ENCODE measurements around the gene CD52. TPM values are rescaled to one million over a fixed set of nuclear protein-coding genes. Genes with fewer than 3 reads are reported as not detected.

Gene CD52
- total RNA-seq, 2 experiments from 2014 or later = 129 to 141 TPM

- H3K36me3 Mint-ChIP-seq (ENCODE audit: low read depth) = no peaks in the 10 kb centered on the region
- no peak overlapping the region for H3K27ac Mint-ChIP-seq
- no peaks in the 10 kb centered on the region for H3K27me3 Mint-ChIP-seq (ENCODE audit: low read depth)
- intact Hi-C loops (cut with micrococcal nuclease) = no loop called here
- H3K4me1 Mint-ChIP-seq (ENCODE audit: low read depth) = no peaks in the 10 kb centered on the region
- CTCF ChIA-PET = no interaction called here
- no peak for DNase-seq
- H3K4me3 Mint-ChIP-seq = no peak overlapping the region
- H3K9me3 Mint-ChIP-seq = no peaks in the 10 kb centered on the region
These were observed 26.6 kb downstream of the CD52 start for GRCh38 chr1:26344147-26344920.

GRCh38 chr1:26345718-26346117 is 28.0 kb downstream of the CD52 start:
- Mint-ChIP-seq H3K9me3 (no peaks in the 10 kb centered on the region), H3K27me3 (ENCODE audit: low read depth) (no peaks in the 10 kb centered on the region), H3K4me3 (no peak overlapping the region), H3K36me3 (ENCODE audit: low read depth) (no peaks in the 10 kb centered on the region), H3K27ac (no peak overlapping the region), H3K4me1 (ENCODE audit: low read depth) (no peaks in the 10 kb centered on the region)
- intact Hi-C loops (cut with micrococcal nuclease) = no loop called here
- no peak for DNase-seq
- CTCF ChIA-PET = interaction anchor here (0.7 kb wide), 1 partner anchor 70 kb away, joined by 3 read pairs; no protein-coding TSS in a partner anchor

GRCh38 chr1:26346274-26347033 is 28.7 kb downstream of the CD52 start:
- H3K36me3 Mint-ChIP-seq (ENCODE audit: low read depth) = no peaks in the 10 kb centered on the region
- CTCF ChIA-PET = interaction anchor here (0.7 to 2.4 kb wide), 3 partner anchors 18 to 71 kb away, joined by 3 to 5 read pairs (median 3); no protein-coding TSS in a partner anchor
- no peaks in the 10 kb centered on the region for H3K9me3 Mint-ChIP-seq
- H3K27ac Mint-ChIP-seq = no peak overlapping the region
- H3K4me3 Mint-ChIP-seq = no peak overlapping the region
- H3K27me3 Mint-ChIP-seq (ENCODE audit: low read depth) = no peaks in the 10 kb centered on the region
- no peaks in the 10 kb centered on the region for H3K4me1 Mint-ChIP-seq (ENCODE audit: low read depth)
- no peak for DNase-seq
- intact Hi-C loops (cut with micrococcal nuclease) = no loop called here

- DNase-seq = no peak
- H3K27me3 Mint-ChIP-seq (ENCODE audit: low read depth) = no peaks in the 10 kb centered on the region
- intact Hi-C loops (cut with micrococcal nuclease) = no loop called here
- H3K9me3 Mint-ChIP-seq = no peaks in the 10 kb centered on the region
- no peaks in the 10 kb centered on the region for H3K4me1 Mint-ChIP-seq (ENCODE audit: low read depth)
- H3K4me3 Mint-ChIP-seq = no peak overlapping the region
- no peak overlapping the region for H3K27ac Mint-ChIP-seq
- H3K36me3 Mint-ChIP-seq (ENCODE audit: low read depth) = no peaks in the 10 kb centered on the region
- CTCF ChIA-PET = no interaction called here
These were observed 31.6 kb downstream of the CD52 start for GRCh38 chr1:26349188-26349876.

GRCh38 chr1:26349877-26350244 is 32.1 kb downstream of the CD52 start:
- CTCF ChIA-PET = no interaction called here
- intact Hi-C loops (cut with micrococcal nuclease) = no loop called here
- no peak overlapping the region for H3K4me3 Mint-ChIP-seq

GRCh38 chr1:26350343-26350700 is 32.6 kb downstream of the CD52 start:
- H3K4me3 Mint-ChIP-seq = no peak overlapping the region
- no peaks in the 10 kb centered on the region for H3K27me3 Mint-ChIP-seq (ENCODE audit: low read depth)
- no peak overlapping the region for H3K27ac Mint-ChIP-seq
- DNase-seq = no peak
- H3K36me3 Mint-ChIP-seq (ENCODE audit: low read depth) = no peaks in the 10 kb centered on the region
- intact Hi-C loops (cut with micrococcal nuclease) = no loop called here
- H3K4me1 Mint-ChIP-seq (ENCODE audit: low read depth) = no peaks in the 10 kb centered on the region
- H3K9me3 Mint-ChIP-seq = no peaks in the 10 kb centered on the region
- CTCF ChIA-PET = no interaction called here

More at GRCh38 chr1:26349877-26350244, 32.1 kb downstream of the CD52 start:
- H3K9me3 Mint-ChIP-seq = no peaks in the 10 kb centered on the region
- no peak for DNase-seq
- H3K36me3 Mint-ChIP-seq (ENCODE audit: low read depth) = no peaks in the 10 kb centered on the region
- H3K4me1 Mint-ChIP-seq (ENCODE audit: low read depth) = no peaks in the 10 kb centered on the region
- no peak overlapping the region for H3K27ac Mint-ChIP-seq
- no peaks in the 10 kb centered on the region for H3K27me3 Mint-ChIP-seq (ENCODE audit: low read depth)

DNA sequence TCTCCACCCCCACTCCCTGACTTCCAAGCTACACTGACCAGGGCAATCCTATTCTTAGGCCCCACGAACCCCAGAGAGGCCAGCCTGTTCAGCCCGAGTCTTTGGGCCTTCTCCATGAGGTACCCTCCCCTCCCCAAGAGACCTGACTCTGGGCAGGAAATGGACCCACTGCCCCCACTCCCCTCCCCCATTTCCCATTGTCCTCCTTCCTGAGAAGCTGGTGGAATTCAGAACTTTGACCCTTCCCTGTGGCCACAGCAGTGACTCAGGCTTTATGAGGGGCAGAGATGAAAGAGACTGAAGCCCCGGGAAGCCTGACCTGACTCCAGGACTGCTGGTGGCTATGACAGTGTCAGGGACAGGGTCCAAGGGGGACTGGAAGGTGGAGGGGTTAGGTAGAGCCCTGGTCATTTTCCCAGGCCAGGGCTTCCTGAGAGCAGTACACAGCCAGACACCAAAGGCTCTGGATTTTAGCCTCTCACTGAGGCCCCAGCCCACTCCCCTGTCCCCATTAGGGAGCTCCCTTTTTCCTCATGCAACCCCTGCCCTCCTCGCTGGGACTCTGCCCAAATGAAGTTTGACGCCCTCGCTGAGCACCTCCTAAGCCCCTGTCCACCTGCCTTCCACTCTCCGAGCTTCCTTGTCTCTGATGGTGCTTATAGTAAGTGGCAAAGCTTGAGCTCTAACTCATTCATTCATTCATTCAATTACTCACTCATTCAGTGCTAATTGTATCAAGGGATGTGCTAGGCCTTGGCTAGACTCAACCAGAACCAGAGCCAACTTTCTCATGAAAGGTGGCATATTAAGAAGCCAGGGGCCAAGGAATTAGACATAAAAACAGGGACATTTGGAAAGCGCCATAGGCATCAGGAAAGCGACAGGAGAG is 33.2 kb downstream of the CD52 start:
- no peaks in the 10 kb centered on the region for H3K9me3 Mint-ChIP-seq
- CTCF ChIA-PET = no interaction called here

GRCh38 chr1:26351590-26352337 is 34.0 kb downstream of the CD52 start:
- CTCF ChIA-PET = no interaction called here
- Mint-ChIP-seq H3K9me3 (no peaks in the 10 kb centered on the region), H3K36me3 (ENCODE audit: low read depth) (no peaks in the 10 kb centered on the region), H3K4me1 (ENCODE audit: low read depth) (no peaks in the 10 kb centered on the region), H3K27me3 (ENCODE audit: low read depth) (no peaks in the 10 kb centered on the region), H3K27ac (no peak overlapping the region), H3K4me3 (no peak overlapping the region)
- no peak for DNase-seq
- intact Hi-C loops (cut with micrococcal nuclease) = no loop called here

More for the DNA sequence above, 33.2 kb downstream of the CD52 start:
- Mint-ChIP-seq H3K4me1 (ENCODE audit: low read depth) (no peaks in the 10 kb centered on the region), H3K4me3 (no peak overlapping the region), H3K36me3 (ENCODE audit: low read depth) (no peaks in the 10 kb centered on the region), H3K27ac (no peak overlapping the region), H3K27me3 (ENCODE audit: low read depth) (no peaks in the 10 kb centered on the region)
- intact Hi-C loops (cut with micrococcal nuclease) = no loop called here
- DNase-seq = no peak

- DNase-seq = no peak
- H3K9me3 Mint-ChIP-seq = no peaks in the 10 kb centered on the region
- H3K27ac Mint-ChIP-seq = no peak overlapping the region
- CTCF ChIA-PET = no interaction called here
- no peak overlapping the region for H3K4me3 Mint-ChIP-seq
- H3K36me3 Mint-ChIP-seq (ENCODE audit: low read depth) = no peaks in the 10 kb centered on the region
- intact Hi-C loops (cut with micrococcal nuclease) = no loop called here
- H3K27me3 Mint-ChIP-seq (ENCODE audit: low read depth) = no peaks in the 10 kb centered on the region
- no peaks in the 10 kb centered on the region for H3K4me1 Mint-ChIP-seq (ENCODE audit: low read depth)
These were observed 34.6 kb downstream of the CD52 start for GRCh38 chr1:26352338-26352679.

- no peak for DNase-seq
- no peaks in the 10 kb centered on the region for H3K9me3 Mint-ChIP-seq
- no peak overlapping the region for H3K4me3 Mint-ChIP-seq
- H3K36me3 Mint-ChIP-seq (ENCODE audit: low read depth) = no peaks in the 10 kb centered on the region
- H3K27me3 Mint-ChIP-seq (ENCODE audit: low read depth) = no peaks in the 10 kb centered on the region
- no peak overlapping the region for H3K27ac Mint-ChIP-seq
- intact Hi-C loops (cut with micrococcal nuclease) = no loop called here
- CTCF ChIA-PET = interaction anchor here (2.5 kb wide), 1 partner anchor 11 kb away, joined by 9 read pairs; no protein-coding TSS in a partner anchor
- H3K4me1 Mint-ChIP-seq (ENCODE audit: low read depth) = no peaks in the 10 kb centered on the region
These were observed 35.6 kb downstream of the CD52 start for GRCh38 chr1:26353210-26353859.
